IPS DF 19.7 (cell line): ENCODE data around the gene NCBP1.
"Not testable (repeated sequence)": the region's sequence is repeated elsewhere in the genome, so short reads cannot be mapped to it uniquely, and the experiment has no call there.

ENCODE experiments used
- DNase-seq: peaks from one replicate; pipeline ENCODE4 v3.0.0-alpha.2; 2013; ENCODE audit warnings: low read depth, low spot score

NCBP1 gene

GRCh38 chr9:97632985-97633858 is at the start of gene NCBP1, which contains the start of gene TSTD2:
TSS of gene NCBP1 (plus strand) at chr9:97633821. CDS start at chr9:97633882, 61 bp downstream.
TSS of gene TSTD2 (minus strand) at chr9:97633368. CDS start at chr9:97627562, 5,806 bp downstream.
- DNase-seq, result peak; percentile 82

GRCh38 chr9:97584778-97585177 is 48.8 kb upstream of the NCBP1 start:
- not testable (repeated sequence) for DNase-seq

GRCh38 chr9:97586909-97587308 is 46.7 kb upstream of the NCBP1 start:
- DNase-seq, result not testable (repeated sequence)

- no peak for DNase-seq
Observed at GRCh38 chr9:97591535-97591934, 42.1 kb upstream of the NCBP1 start.

- no peak for DNase-seq
Observed at GRCh38 chr9:97592126-97592525, 41.5 kb upstream of the NCBP1 start.

- DNase-seq, result no peak
Observed at GRCh38 chr9:97593960-97594359, 39.7 kb upstream of the NCBP1 start.

GRCh38 chr9:97594381-97594921 is 39.2 kb upstream of the NCBP1 start:
- no peak for DNase-seq

GRCh38 chr9:97596906-97597305 is 36.7 kb upstream of the NCBP1 start:
- DNase-seq, result no peak

- DNase-seq, result peak; percentile 67
Observed at GRCh38 chr9:97598461-97599288, 34.9 kb upstream of the NCBP1 start.

- no peak for DNase-seq
Observed at GRCh38 chr9:97599314-97599846, 34.2 kb upstream of the NCBP1 start.

- DNase-seq, result no peak
Observed at GRCh38 chr9:97600531-97601227, 32.9 kb upstream of the NCBP1 start.

GRCh38 chr9:97601228-97601898 is 32.3 kb upstream of the NCBP1 start:
- no peak for DNase-seq

GRCh38 chr9:97602430-97602829 is 31.2 kb upstream of the NCBP1 start:
- DNase-seq, result no peak

- no peak for DNase-seq
Observed at GRCh38 chr9:97604901-97605645, 28.5 kb upstream of the NCBP1 start.

- DNase-seq, result no peak
Observed at GRCh38 chr9:97615439-97616072, 18.1 kb upstream of the NCBP1 start.

- no peak for DNase-seq
Observed at GRCh38 chr9:97617939-97618416, 15.6 kb upstream of the NCBP1 start.

- DNase-seq, result not testable (repeated sequence)
Observed at GRCh38 chr9:97620063-97620462, 13.6 kb upstream of the NCBP1 start.

- not testable (repeated sequence) for DNase-seq
Observed at GRCh38 chr9:97622483-97622882, 11.1 kb upstream of the NCBP1 start.

GRCh38 chr9:97623946-97624345 is 9.7 kb upstream of the NCBP1 start:
- DNase-seq, result no peak
